ENCODE data around the gene OR2V1.
"Not testable (repeated sequence)": the region's sequence is repeated elsewhere in the genome, so short reads cannot be mapped to it uniquely, and the experiment has no call there.

The OR2V1 gene

GRCh38 chr5:181136361-181136955 is 5.5 kb upstream of the OR2V1 start:
- Histone ChIP-seq H3K4me1 (no peaks in the 10 kb centered on the region), H3K27ac (no peak overlapping the region), H3K27me3 (peaks cover 0 to 15% of the 10 kb centered on the region in 2 donors), H3K9me3 (peaks cover 0 to 9% (median 0%) of the 10 kb centered on the region in 3 donors), H3K4me3 (no peak overlapping the region), H3K36me3 (no peaks in the 10 kb centered on the region)
- DNase-seq = no peak
- intact Hi-C loops (cut with DNase I; ENCODE audit: low total_unique reads) = no loop called here
- TF ChIP-seq CTCF (IDR thresholded peaks at IDR 0.05) = no peak

GRCh38 chr5:181134259-181134658 is 3.3 kb upstream of the OR2V1 start:
- no peak for DNase-seq
- Histone ChIP-seq H3K36me3 (no peaks in the 10 kb centered on the region), H3K9me3 (peaks cover 0 to 9% (median 0%) of the 10 kb centered on the region in 3 donors), H3K27ac (no peak overlapping the region), H3K4me1 (no peaks in the 10 kb centered on the region), H3K4me3 (no peak overlapping the region), H3K27me3 (peaks cover 0 to 26% of the 10 kb centered on the region in 2 donors)
- TF ChIP-seq CTCF (IDR thresholded peaks at IDR 0.05) = no peak
- intact Hi-C loops (cut with DNase I; ENCODE audit: low total_unique reads) = no loop called here

GRCh38 chr5:181133610-181134231 is 2.8 kb upstream of the OR2V1 start:
- DNase-seq = peak; percentile 76 to 78
- TF ChIP-seq CTCF (IDR thresholded peaks at IDR 0.05) = no peak
- Histone ChIP-seq H3K9me3 (peaks cover 0 to 9% (median 0%) of the 10 kb centered on the region in 3 donors), H3K36me3 (no peaks in the 10 kb centered on the region), H3K4me1 (no peaks in the 10 kb centered on the region), H3K27me3 (peaks cover 0 to 31% of the 10 kb centered on the region in 2 donors), H3K4me3 (no peak overlapping the region), H3K27ac (no peak overlapping the region)
- intact Hi-C loops (cut with DNase I; ENCODE audit: low total_unique reads) = no loop called here

GRCh38 chr5:181133083-181133482 is 2.1 kb upstream of the OR2V1 start:
- no peaks in the 10 kb centered on the region for H3K4me1 ChIP-seq
- H3K4me3 ChIP-seq = no peak overlapping the region
- no peak overlapping the region for H3K27ac ChIP-seq
- DNase-seq = peak in 1 of 2 donors; percentile 13
- peaks cover 0 to 9% (median 0%) of the 10 kb centered on the region in 3 donors for H3K9me3 ChIP-seq
- H3K27me3 ChIP-seq = peaks cover 0 to 38% of the 10 kb centered on the region in 2 donors
- TF ChIP-seq CTCF (IDR thresholded peaks at IDR 0.05) = no peak
- intact Hi-C loops (cut with DNase I; ENCODE audit: low total_unique reads) = no loop called here
- no peaks in the 10 kb centered on the region for H3K36me3 ChIP-seq

GRCh38 chr5:181131514-181131913 is 545 bp upstream of the OR2V1 start:
- no peaks in the 10 kb centered on the region for H3K4me1 ChIP-seq
- no peak overlapping the region for H3K27ac ChIP-seq
- peaks cover 0 to 4% (median 3%) of the 10 kb centered on the region in 3 donors for H3K9me3 ChIP-seq
- H3K4me3 ChIP-seq = no peak overlapping the region
- H3K27me3 ChIP-seq = peaks cover 0 to 52% of the 10 kb centered on the region in 2 donors
- no peak for TF ChIP-seq CTCF (IDR thresholded peaks at IDR 0.05)
- intact Hi-C loops (cut with DNase I; ENCODE audit: low total_unique reads) = no loop called here
- no peaks in the 10 kb centered on the region for H3K36me3 ChIP-seq
- DNase-seq = peak in 1 of 2 donors; percentile 47

GRCh38 chr5:181130081-181130480 is 888 bp downstream of the OR2V1 start:
- H3K4me1 ChIP-seq; intact Hi-C loops (cut with DNase I; ENCODE audit: low total_unique reads); H3K4me3 ChIP-seq; H3K36me3 ChIP-seq; H3K9me3 ChIP-seq; H3K27ac ChIP-seq: not testable (repeated sequence)
- H3K27me3 ChIP-seq = peaks cover 0 to 53% of the 10 kb centered on the region in 2 donors
- peak in 1 of 2 donors; percentile 39 for DNase-seq

Measured in tibial artery (tissue), 4 donors.